ENCODE measurements around the gene LARGE1.

LARGE1 gene

GRCh38 chr22:33582822-33583400 lies 337.4 kb downstream of the LARGE1 start:
- no peak overlapping the region for H3K27ac ChIP-seq
- peaks cover 8% of the 10 kb centered on the region; the same call in 1 of the 2 replicates for H4K20me1 ChIP-seq
- H3K4me1 ChIP-seq: peaks cover 20% of the 10 kb centered on the region
- H3K4me3 ChIP-seq: no peak overlapping the region
- H3K9ac ChIP-seq: no peak overlapping the region
- TF ChIP-seq Cebpa-rat (IDR thresholded peaks at IDR 0.05): no peak
- no peaks in the 10 kb centered on the region for H3K36me3 ChIP-seq
- H3K9me3 ChIP-seq: no peaks in the 10 kb centered on the region
- H3K27me3 ChIP-seq: no peaks in the 10 kb centered on the region
- H3K4me2 ChIP-seq: no peak overlapping the region

- Histone ChIP-seq H3K27me3 (no peaks in the 10 kb centered on the region), H3K4me2 (no peak overlapping the region), H3K27ac (no peak overlapping the region), H4K20me1 (peaks cover 8% of the 10 kb centered on the region; the same call in 1 of the 2 replicates), H3K9ac (no peak overlapping the region), H3K9me3 (no peaks in the 10 kb centered on the region), H3K4me1 (peaks cover 46% of the 10 kb centered on the region), H3K4me3 (no peak overlapping the region), H3K36me3 (no peaks in the 10 kb centered on the region)
- no peak for TF ChIP-seq Cebpa-rat (IDR thresholded peaks at IDR 0.05)
Observed at GRCh38 chr22:33580310-33580709, 340.0 kb downstream of the LARGE1 start.

GRCh38 chr22:33579448-33580093 lies 340.7 kb downstream of the LARGE1 start:
- no peak overlapping the region for H3K9ac ChIP-seq
- no peak for TF ChIP-seq Cebpa-rat (IDR thresholded peaks at IDR 0.05)
- H4K20me1 ChIP-seq: peaks cover 8% of the 10 kb centered on the region; the same call in 1 of the 2 replicates
- H3K4me3 ChIP-seq: no peak overlapping the region
- H3K9me3 ChIP-seq: no peaks in the 10 kb centered on the region
- H3K27me3 ChIP-seq: no peaks in the 10 kb centered on the region
- H3K4me2 ChIP-seq: peak overlapping the region; percentile 41
- H3K27ac ChIP-seq: no peak overlapping the region
- no peaks in the 10 kb centered on the region for H3K36me3 ChIP-seq
- peaks cover 53% of the 10 kb centered on the region for H3K4me1 ChIP-seq

GRCh38 chr22:33578752-33579151 lies 341.5 kb downstream of the LARGE1 start:
- Histone ChIP-seq H3K9me3 (no peaks in the 10 kb centered on the region), H3K27ac (no peak overlapping the region), H3K36me3 (0 out of 2 replicates have a peak, but pooled peaks cover under 1% of the 10 kb centered on the region), H3K4me3 (no peak overlapping the region), H3K4me1 (peaks cover 55% of the 10 kb centered on the region), H3K4me2 (peak overlapping the region; percentile 41), H3K9ac (no peak overlapping the region), H4K20me1 (peaks cover 8% of the 10 kb centered on the region; the same call in 1 of the 2 replicates), H3K27me3 (no peaks in the 10 kb centered on the region)
- no peak for TF ChIP-seq Cebpa-rat (IDR thresholded peaks at IDR 0.05)

- H4K20me1 ChIP-seq: peaks cover 7% of the 10 kb centered on the region; the same call in 1 of the 2 replicates
- H3K36me3 ChIP-seq: 0 out of 2 replicates have a peak, but pooled peaks cover 8% of the 10 kb centered on the region
- H3K4me1 ChIP-seq: peaks cover 63% of the 10 kb centered on the region
- H3K27ac ChIP-seq: no peak overlapping the region
- no peak for TF ChIP-seq Cebpa-rat (IDR thresholded peaks at IDR 0.05)
- no peaks in the 10 kb centered on the region for H3K27me3 ChIP-seq
- no peak overlapping the region for H3K9ac ChIP-seq
- no peaks in the 10 kb centered on the region for H3K9me3 ChIP-seq
- peak overlapping the region; percentile 39 for H3K4me2 ChIP-seq
- H3K4me3 ChIP-seq: no peak overlapping the region
Observed at GRCh38 chr22:33577862-33578411, 342.3 kb downstream of the LARGE1 start.

GRCh38 chr22:33576205-33576604 lies 344.1 kb downstream of the LARGE1 start:
- H3K4me1 ChIP-seq: peaks cover 79% of the 10 kb centered on the region
- no peak overlapping the region for H3K4me3 ChIP-seq
- peak overlapping the region; percentile 61 for H3K4me2 ChIP-seq
- no peak overlapping the region for H3K9ac ChIP-seq
- H3K27ac ChIP-seq: no peak overlapping the region
- 0 out of 2 replicates have a peak, but pooled peaks cover 9% of the 10 kb centered on the region for H3K36me3 ChIP-seq
- H3K27me3 ChIP-seq: no peaks in the 10 kb centered on the region
- no peaks in the 10 kb centered on the region for H3K9me3 ChIP-seq
- no peak for TF ChIP-seq Cebpa-rat (IDR thresholded peaks at IDR 0.05)
- no peaks in the 10 kb centered on the region for H4K20me1 ChIP-seq

GRCh38 chr22:33575771-33576170 lies 344.5 kb downstream of the LARGE1 start:
- no peaks in the 10 kb centered on the region for H3K27me3 ChIP-seq
- peaks cover 83% of the 10 kb centered on the region for H3K4me1 ChIP-seq
- H3K9me3 ChIP-seq: no peaks in the 10 kb centered on the region
- H3K4me3 ChIP-seq: no peak overlapping the region
- 0 out of 2 replicates have a peak, but pooled peaks cover 9% of the 10 kb centered on the region for H3K36me3 ChIP-seq
- H3K27ac ChIP-seq: no peak overlapping the region
- TF ChIP-seq Cebpa-rat (IDR thresholded peaks at IDR 0.05): no peak
- peak overlapping the region; percentile 61 for H3K4me2 ChIP-seq
- H3K9ac ChIP-seq: no peak overlapping the region
- no peaks in the 10 kb centered on the region for H4K20me1 ChIP-seq

- no peaks in the 10 kb centered on the region for H3K27me3 ChIP-seq
- no peaks in the 10 kb centered on the region for H4K20me1 ChIP-seq
- peaks cover 90% of the 10 kb centered on the region for H3K4me1 ChIP-seq
- H3K9me3 ChIP-seq: no peaks in the 10 kb centered on the region
- H3K9ac ChIP-seq: no peak overlapping the region
- no peak overlapping the region for H3K4me3 ChIP-seq
- no peak for TF ChIP-seq Cebpa-rat (IDR thresholded peaks at IDR 0.05)
- H3K4me2 ChIP-seq: peak overlapping the region; percentile 61; the same call in 1 of the 2 replicates
- H3K27ac ChIP-seq: no peak overlapping the region
- H3K36me3 ChIP-seq: 0 out of 2 replicates have a peak, but pooled peaks cover 9% of the 10 kb centered on the region
Observed at GRCh38 chr22:33575041-33575440, 345.2 kb downstream of the LARGE1 start.

- H4K20me1 ChIP-seq: no peaks in the 10 kb centered on the region
- H3K27ac ChIP-seq: no peak overlapping the region
- TF ChIP-seq Cebpa-rat (IDR thresholded peaks at IDR 0.05): no peak
- H3K27me3 ChIP-seq: no peaks in the 10 kb centered on the region
- H3K4me2 ChIP-seq: no peak overlapping the region
- H3K9ac ChIP-seq: no peak overlapping the region
- no peak overlapping the region for H3K4me3 ChIP-seq
- H3K4me1 ChIP-seq: peaks cover 91% of the 10 kb centered on the region
- no peaks in the 10 kb centered on the region for H3K9me3 ChIP-seq
- H3K36me3 ChIP-seq: 0 out of 2 replicates have a peak, but pooled peaks cover 9% of the 10 kb centered on the region
Observed at GRCh38 chr22:33573479-33573878, 346.8 kb downstream of the LARGE1 start.

GRCh38 chr22:33572086-33572485 lies 348.2 kb downstream of the LARGE1 start:
- H3K9ac ChIP-seq: no peak overlapping the region
- H3K4me2 ChIP-seq: peak overlapping the region; percentile 96; the same call in 1 of the 2 replicates
- peaks cover 91% of the 10 kb centered on the region for H3K4me1 ChIP-seq
- H3K27me3 ChIP-seq: no peaks in the 10 kb centered on the region
- TF ChIP-seq Cebpa-rat (IDR thresholded peaks at IDR 0.05): no peak
- H3K4me3 ChIP-seq: no peak overlapping the region
- 0 out of 2 replicates have a peak, but pooled peaks cover 9% of the 10 kb centered on the region for H3K36me3 ChIP-seq
- peak overlapping the region; percentile 39; the same call in 1 of the 2 replicates for H3K27ac ChIP-seq
- H4K20me1 ChIP-seq: no peaks in the 10 kb centered on the region
- H3K9me3 ChIP-seq: no peaks in the 10 kb centered on the region
